ENCODE results near the gene SYNGAP1.
"Not testable (repeated sequence)": the region's sequence is repeated elsewhere in the genome, so short reads cannot be mapped to it uniquely, and the experiment has no call there.

SYNGAP1 gene

DNA sequence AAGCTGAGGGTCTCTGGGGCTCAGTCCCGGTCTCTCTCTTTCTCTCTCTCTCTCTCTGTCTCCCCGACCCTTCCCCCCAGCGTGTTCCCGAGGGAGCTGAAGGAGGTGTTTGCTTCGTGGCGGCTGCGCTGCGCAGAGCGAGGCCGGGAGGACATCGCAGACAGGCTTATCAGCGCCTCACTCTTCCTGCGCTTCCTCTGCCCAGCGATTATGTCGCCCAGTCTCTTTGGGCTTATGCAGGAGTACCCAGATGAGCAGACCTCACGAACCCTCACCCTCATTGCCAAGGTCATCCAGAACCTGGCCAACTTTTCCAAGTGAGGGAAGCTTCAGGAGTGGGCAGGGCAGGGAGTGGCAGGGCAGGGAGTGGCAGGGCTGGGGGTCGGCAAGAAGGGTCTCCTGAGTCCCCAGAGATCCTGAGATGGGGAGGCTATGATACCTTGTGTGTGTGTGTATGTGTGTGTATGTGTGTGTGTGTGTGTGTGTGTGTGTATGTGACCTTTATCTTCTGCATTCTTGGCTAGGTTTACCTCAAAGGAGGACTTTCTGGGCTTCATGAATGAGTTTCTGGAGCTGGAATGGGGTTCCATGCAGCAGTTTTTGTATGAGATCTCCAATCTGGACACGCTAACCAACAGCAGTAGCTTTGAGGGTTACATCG, 20.9 kb downstream of the SYNGAP1 start:
- no peak for DNase-seq

GRCh38 chr6:33441457-33441856, 21.6 kb downstream of the SYNGAP1 start:
- no peak for DNase-seq

DNA sequence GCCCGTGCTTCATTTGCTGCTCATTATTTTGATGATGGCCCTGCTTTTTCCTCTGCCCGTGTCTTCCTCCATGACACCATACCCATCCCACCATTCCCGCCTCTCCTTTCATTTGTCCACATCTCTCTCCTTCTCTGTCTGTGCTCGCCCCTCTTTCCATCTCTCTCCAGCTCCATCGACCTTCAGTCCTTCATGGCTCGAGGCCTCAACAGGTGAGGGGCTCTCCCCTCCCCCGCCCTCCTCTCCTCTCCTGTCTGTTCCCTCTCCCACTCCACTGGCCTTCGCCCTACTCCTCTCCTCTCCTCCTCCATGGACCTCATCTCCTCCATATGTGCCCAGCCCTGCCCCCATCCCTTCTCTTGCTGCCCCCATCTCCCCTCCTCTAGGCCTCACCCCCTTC, 22.4 kb downstream of the SYNGAP1 start:
- DNase-seq: no peak

GRCh38 chr6:33443025-33443424, 23.2 kb downstream of the SYNGAP1 start:
- no peak for DNase-seq

DNA sequence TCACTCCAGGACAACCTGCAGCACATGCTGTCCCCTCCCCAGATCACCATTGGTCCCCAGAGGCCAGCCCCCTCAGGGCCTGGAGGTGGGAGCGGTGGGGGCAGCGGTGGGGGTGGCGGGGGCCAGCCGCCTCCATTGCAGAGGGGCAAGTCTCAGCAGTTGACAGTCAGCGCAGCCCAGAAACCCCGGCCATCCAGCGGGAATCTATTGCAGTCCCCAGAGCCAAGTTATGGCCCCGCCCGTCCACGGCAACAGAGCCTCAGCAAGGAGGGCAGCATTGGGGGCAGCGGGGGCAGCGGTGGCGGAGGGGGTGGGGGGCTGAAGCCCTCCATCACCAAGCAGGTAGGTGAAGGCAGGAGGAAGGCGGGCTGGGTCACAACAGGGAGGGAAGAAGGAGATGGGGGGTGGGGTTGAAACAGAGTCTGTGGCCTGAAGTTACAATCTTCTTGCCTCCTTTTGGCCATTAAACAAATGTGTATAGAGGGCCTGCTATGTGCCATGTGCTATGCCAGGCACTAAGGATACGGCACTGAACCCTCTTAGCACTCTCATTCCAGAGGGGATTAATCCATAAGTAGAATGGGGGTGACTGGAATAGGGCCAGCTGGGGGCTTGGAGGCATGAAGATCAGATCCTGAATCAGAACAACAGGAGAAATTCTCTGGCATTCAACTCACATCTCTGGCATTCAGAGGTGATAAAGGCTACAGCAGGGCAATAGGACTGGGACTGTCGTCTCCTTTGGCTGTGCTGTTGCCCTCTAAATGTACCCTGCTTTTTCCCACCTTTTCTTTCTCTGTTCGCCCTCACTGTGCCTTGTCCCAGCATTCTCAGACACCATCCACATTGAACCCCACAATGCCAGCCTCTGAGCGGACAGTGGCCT, 24.0 kb downstream of the SYNGAP1 start:
- no peak for DNase-seq

- no peak for DNase-seq
These were observed 25.3 kb downstream of the SYNGAP1 start for GRCh38 chr6:33445119-33445603.

GRCh38 chr6:33446356-33446755, 26.5 kb downstream of the SYNGAP1 start:
- DNase-seq: no peak

GRCh38 chr6:33450434-33450833, 30.6 kb downstream of the SYNGAP1 start:
- no peak for DNase-seq

DNA sequence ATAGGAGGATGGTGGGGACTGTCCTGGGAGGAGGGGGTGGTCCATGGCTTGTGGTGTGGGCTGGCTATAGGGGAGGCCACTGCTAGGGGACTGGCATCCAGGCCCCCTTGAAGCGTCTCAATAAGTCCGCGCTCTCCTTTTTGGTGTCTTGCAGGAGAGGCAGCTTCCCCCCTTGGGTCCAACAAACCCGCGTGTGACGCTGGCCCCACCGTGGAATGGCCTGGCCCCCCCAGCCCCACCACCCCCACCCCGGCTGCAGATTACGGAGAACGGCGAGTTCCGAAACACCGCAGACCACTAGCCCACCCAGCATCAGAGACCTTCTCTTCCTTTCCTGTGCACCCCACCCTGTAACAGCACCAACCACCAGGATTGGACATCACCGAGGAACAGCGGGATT, 31.7 kb downstream of the SYNGAP1 start:
- no peak for DNase-seq

DNA sequence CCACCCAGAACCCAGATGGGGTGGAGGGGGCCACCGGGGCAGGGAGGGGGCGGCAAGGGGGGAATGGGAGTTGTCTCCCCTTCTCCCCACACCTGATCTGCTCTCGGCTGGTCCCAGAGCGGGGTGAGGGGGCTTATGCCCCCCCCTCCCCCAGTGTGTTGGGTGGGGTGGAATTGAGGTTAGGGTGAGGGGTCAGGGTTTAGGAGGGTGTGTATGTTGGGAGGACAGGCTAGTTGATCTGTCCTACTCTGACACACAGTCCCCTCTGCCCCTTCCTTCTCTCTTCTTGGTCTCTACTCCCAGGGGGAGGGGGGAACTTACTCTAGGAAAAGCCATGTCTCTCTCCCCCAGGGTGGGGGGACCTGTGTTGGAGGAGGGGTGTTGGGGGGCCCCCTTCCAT, 32.6 kb downstream of the SYNGAP1 start:
- no peak for DNase-seq

GRCh38 chr6:33453393-33454008, 33.6 kb downstream of the SYNGAP1 start:
- DNase-seq: no peak

GRCh38 chr6:33454009-33454946, 34.4 kb downstream of the SYNGAP1 start, which contains the start of gene ZBTB9:
TSS of gene ZBTB9 (plus strand) at chr6:33454576. CDS start at chr6:33455101, 525 bp downstream.
- DNase-seq: peak; percentile 90

- DNase-seq: no peak
These were observed 35.2 kb downstream of the SYNGAP1 start for GRCh38 chr6:33455051-33455450.

- DNase-seq: no peak
These were observed 36.3 kb downstream of the SYNGAP1 start for GRCh38 chr6:33456156-33456555.

- no peak for DNase-seq
These were observed 38.8 kb downstream of the SYNGAP1 start for GRCh38 chr6:33458676-33459075.

GRCh38 chr6:33459226-33459625, 39.4 kb downstream of the SYNGAP1 start:
- DNase-seq: no peak

DNA sequence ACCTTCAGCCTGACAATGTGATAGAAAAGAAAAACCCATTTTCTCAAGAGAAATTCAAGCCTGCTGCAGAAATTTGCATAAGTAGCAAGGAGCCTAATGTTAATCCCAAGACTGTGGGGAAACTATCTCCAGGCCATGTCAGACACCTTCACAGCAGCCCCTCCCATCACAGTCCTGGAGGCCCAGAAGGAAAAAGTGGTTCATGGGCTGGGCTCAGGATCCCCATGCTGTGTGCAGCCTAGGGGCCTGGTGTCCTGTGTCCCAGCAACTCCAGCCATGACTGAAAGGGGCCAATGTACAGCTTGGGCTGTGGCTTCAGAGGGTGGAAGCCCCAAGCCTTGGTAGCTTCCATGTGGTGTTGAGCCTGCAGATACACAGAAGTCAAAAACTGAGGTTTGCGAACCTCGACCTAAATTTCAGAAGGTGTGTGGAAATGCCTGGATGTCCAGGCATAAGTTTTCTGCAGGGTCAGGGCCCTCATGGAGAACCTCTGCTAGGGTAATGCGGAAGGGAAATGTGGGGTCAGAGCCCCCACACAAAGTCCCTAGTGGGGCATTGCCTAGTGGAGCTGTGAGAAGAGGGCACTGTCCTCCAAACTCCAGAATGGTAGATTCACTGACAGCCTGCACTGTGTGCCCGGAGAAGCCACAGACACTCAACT, 46.3 kb downstream of the SYNGAP1 start:
- no peak for DNase-seq

DNA sequence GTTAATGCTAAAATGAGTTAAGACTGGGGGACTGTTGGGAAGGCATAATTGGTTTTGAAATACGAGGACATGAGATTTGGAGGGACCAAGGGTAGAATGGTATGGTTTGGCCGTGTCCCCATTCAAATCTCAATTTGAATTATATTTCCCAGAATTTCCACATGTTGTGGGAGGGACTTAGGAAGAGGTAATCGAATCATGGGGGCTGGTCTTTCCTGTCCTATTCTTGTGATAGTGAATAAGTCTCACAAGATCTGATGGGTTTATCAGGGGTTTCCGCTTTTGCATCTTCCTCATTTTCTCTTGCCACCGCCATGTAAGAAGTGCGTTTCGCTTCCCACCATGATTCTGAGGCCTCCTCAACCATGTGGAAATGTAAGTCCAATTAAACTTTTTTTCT, 47.2 kb downstream of the SYNGAP1 start:
- no peak for DNase-seq

- no peak for DNase-seq
These were observed 49.8 kb downstream of the SYNGAP1 start for GRCh38 chr6:33469661-33470060.

GRCh38 chr6:33477864-33478263, 58.0 kb downstream of the SYNGAP1 start:
- DNase-seq: no peak

GRCh38 chr6:33481192-33481591, 61.3 kb downstream of the SYNGAP1 start:
- DNase-seq: no peak

DNA sequence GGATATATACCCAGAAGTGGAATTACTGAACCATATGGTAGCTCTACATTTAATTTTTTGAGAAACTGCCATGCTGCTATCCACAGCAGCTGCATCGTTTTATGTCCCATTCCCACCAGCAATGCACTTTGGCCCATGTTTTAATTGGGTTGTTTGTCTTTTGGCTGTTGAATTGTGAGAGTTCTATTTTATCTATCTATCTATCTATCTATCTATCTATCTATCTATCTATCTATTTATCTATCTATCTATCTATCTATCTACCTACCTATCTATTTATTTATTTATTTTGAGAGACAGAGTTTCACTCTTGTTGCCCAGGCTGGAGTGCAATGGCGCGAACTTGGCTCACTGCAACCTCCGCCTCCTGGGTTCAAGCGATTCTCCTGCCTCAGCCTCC, 62.8 kb downstream of the SYNGAP1 start:
- not testable (repeated sequence) for DNase-seq
